Heart right ventricle (tissue), 16 donors: Measurements from ENCODE around the gene FBN3. TPM values are rescaled to one million over a fixed set of nuclear protein-coding genes. Genes with fewer than 3 reads are reported as not detected.

Experiments
- ATAC-seq, 8 donors: fragments of 200-7000 bp; cut with Tn5 transposase; one replicate each; pipeline ENCODE4 v1.9.1; 2020; ENCODE audit warnings: mild to moderate bottlenecking in 8 of 8, moderate library complexity in 8 of 8, moderate number of reproducible peaks in 1 of 8
- DNase-seq, 2 donors: peaks; one replicate each; pipeline ENCODE4 v3.0.0-alpha.2; 2020
- H3K27ac ChIP-seq, 10 donors: fragments of 200-600 bp; sonication (generic) in 2 of 10; one replicate each; pipeline versions ENCODE4 v1.5.0 to v1.8.0; 2020 to 2022; ENCODE audit warnings: mild to moderate bottlenecking in 3 of 10
- H3K27me3 ChIP-seq, 7 donors: fragments of 200-600 bp; one replicate each; pipeline ENCODE4 v1.8.0; 2021 to 2022; ENCODE audit warnings: mild to moderate bottlenecking in 2 of 7
- H3K36me3 ChIP-seq, 9 donors: fragments of 200-600 bp; sonication (generic) in 1 of 9; one replicate each; pipeline versions ENCODE4 v1.5.0 to v1.8.0; 2020 to 2022; ENCODE audit warnings: mild to moderate bottlenecking in 2 of 9
- H3K4me1 ChIP-seq, 9 donors: fragments of 200-600 bp; sonication (generic) in 1 of 9; one replicate each; pipeline versions ENCODE4 v1.5.0 to v1.8.0; 2020 to 2022; ENCODE audit warnings: mild to moderate bottlenecking in 4 of 9
- H3K4me3 ChIP-seq, 10 donors: fragments of 200-600 bp; sonication (generic) in 2 of 10; one replicate each; pipeline versions ENCODE4 v1.5.0 to v1.8.0; 2020 to 2022; ENCODE audit warnings: mild to moderate bottlenecking in 7 of 10, moderate library complexity in 2 of 10
- H3K9me3 ChIP-seq, 11 donors: fragments of 200-600 bp in 10 of 11; sonication (generic) in 2 of 11; one replicate each; pipeline versions ENCODE4 v1.5.0 to v1.8.0; 2013 to 2022; ENCODE audit warnings: mild to moderate bottlenecking in 2 of 11, control low read depth in 1 of 11, moderate library complexity in 1 of 11
- CTCF ChIP-seq, 9 donors: fragments of 200-600 bp; sonication (generic) in 2 of 9; IDR thresholded peaks; one replicate each; pipeline versions ENCODE4 v1.5.0 to v1.8.0; 2021 to 2022; ENCODE audit warnings: antibody characterized with exemption in 9 of 9, mild to moderate bottlenecking in 5 of 9, moderate library complexity in 1 of 9
- WGBS, 2 donors: extraction: QIAGEN DNeasy Blood & Tissue Kit; methylation state at CpG; one replicate each; pipeline ENCODE4 v1.1.7; 2013; ENCODE audit warnings: inconsistent platforms in 1 of 2; 5-methylcytosine and 5-hydroxymethylcytosine counted together
- intact Hi-C, 10 donors: fragments of 100-400 bp; cut with DNase I; formaldehyde crosslinking; loops; one replicate each; pipeline versions ENCODE4 v1.11.1 to v1.14.2; 2022
- polyA plus RNA-seq, 2 donors: library from polyadenylated mRNA; stranded (reverse); fragments of 200-250 nt; gene quantifications; one replicate each; pipeline ENCODE4 v1.2.3, GENCODE V29; 2013
- total RNA-seq, 10 donors: library from RNA; stranded (reverse); fragmentation: NEBNext Ultra II Directional in 3 of 10; extraction: Animal tissue kit (Norgen Biotek cat#: 25700) in 3 of 10; gene quantifications; one replicate each; pipeline versions ENCODE4 v1.2.1 to v1.2.4, GENCODE V29; 2021 to 2023
- donor health status: Arrhythmogenic right ventricular cardiomyopathy.
- donor health status: ischemic (EF 13 %, LVEDD 7.1; RV severe dilation, severe dysfunction).
- donor health status: healthy with polysubstance abuse.
- donor health status: DM: no; HTN: yes; CAD: no.
- donor health status: DM: no; HTN: no; CAD: no.
- donor health status: ischemic (EF 25% LVEDD 6.9; RV normal size, moderate dysfunction).
- donor health status: ischemic (EF 25% LVEDD 5.7; RV mildly dilated, moderate dysfunction).
- donor health status: healthy.
- donor health status: DM: yes; HTN: yes; CAD: no.
- donor health status: Ischemic cardiomyopathy.
- donor health status: ischemic (EF 35%, LVEDD 5.7; RV mildly dilated, moderate dysfunction).
- donor health status: nonischemic (EF 11% LVEDD 7.7; RV severe dilation, severe dysfunction).
- donor health status: DM: yes; HTN: yes; CAD: no.
- donor health status: PGD.
- donor health status: ischemic (EF 29% LVEDD 5.4; RV normal size, mild dysfunction).
- donor health status: nonischemic (EF 23%, LVEDD 6.1; RV moderate dilation, normal function).

FBN3 gene
- total and polyA plus RNA-seq, 12 donors: 0.05 to 0.26 (median 0.06) TPM; not detected in 9

- WGBS, 2 donors: 49 to 50% methylated on average over 20 of the region's 20 CpGs
- no peak for TF ChIP-seq CTCF (IDR thresholded peaks at IDR 0.05)
- intact Hi-C loops: no loop called here
- Histone ChIP-seq H3K27me3 (peaks cover 0 to 37% (median 7%) of the 10 kb centered on the region in 7 donors), H3K4me3 (no peak overlapping the region), H3K36me3 (no peaks in the 10 kb centered on the region), H3K27ac (no peak overlapping the region), H3K4me1 (no peaks in the 10 kb centered on the region), H3K9me3 (peaks cover 0 to 5% (median 0%) of the 10 kb centered on the region in 11 donors)
- DNase-seq: no peak
- ATAC-seq: peak in 1 of 8 donors; percentile 29
Measured at GRCh38 chr19:8085598-8086408, 63.6 kb downstream of the FBN3 start.

- Histone ChIP-seq H3K9me3 (peaks cover 0 to 5% (median 0%) of the 10 kb centered on the region in 11 donors), H3K4me3 (no peak overlapping the region), H3K27ac (no peak overlapping the region), H3K27me3 (peaks cover 0 to 37% (median 7%) of the 10 kb centered on the region in 7 donors), H3K36me3 (no peaks in the 10 kb centered on the region), H3K4me1 (no peaks in the 10 kb centered on the region)
- no peak for DNase-seq
- intact Hi-C loops: no loop called here
- no peak for TF ChIP-seq CTCF (IDR thresholded peaks at IDR 0.05)
- no peak for ATAC-seq
- WGBS, 2 donors: 91 to 92% methylated on average over 13 of the region's 13 CpGs
Measured at GRCh38 chr19:8084152-8084551, 65.2 kb downstream of the FBN3 start.

GRCh38 chr19:8083141-8083540 lies 66.3 kb downstream of the FBN3 start:
- intact Hi-C loops: no loop called here
- peaks cover 0 to 5% (median 0%) of the 10 kb centered on the region in 11 donors for H3K9me3 ChIP-seq
- no peak overlapping the region for H3K4me3 ChIP-seq
- peaks cover 0 to 28% (median 7%) of the 10 kb centered on the region in 7 donors for H3K27me3 ChIP-seq
- no peaks in the 10 kb centered on the region for H3K36me3 ChIP-seq
- H3K27ac ChIP-seq: no peak overlapping the region
- DNase-seq: no peak
- no peak for ATAC-seq
- 90 to 91% methylated on average over 12 of the region's 12 CpGs for WGBS, 2 donors
- H3K4me1 ChIP-seq: no peaks in the 10 kb centered on the region
- TF ChIP-seq CTCF (IDR thresholded peaks at IDR 0.05): no peak

GRCh38 chr19:8081569-8082550 lies 67.5 kb downstream of the FBN3 start:
- H3K4me1 ChIP-seq: no peaks in the 10 kb centered on the region
- H3K27ac ChIP-seq: no peak overlapping the region
- TF ChIP-seq CTCF (IDR thresholded peaks at IDR 0.05): no peak
- H3K36me3 ChIP-seq: no peaks in the 10 kb centered on the region
- intact Hi-C loops: no loop called here
- H3K9me3 ChIP-seq: peaks cover 0 to 5% (median 0%) of the 10 kb centered on the region in 11 donors
- H3K4me3 ChIP-seq: no peak overlapping the region
- DNase-seq: no peak
- WGBS, 2 donors: 81 to 84% methylated on average over 11 of the region's 11 CpGs
- peaks cover 0 to 15% (median under 1%) of the 10 kb centered on the region in 7 donors for H3K27me3 ChIP-seq
- ATAC-seq: no peak
